ENCODE results near the gene KCNJ9. TPM values are rescaled to one million over a fixed set of nuclear protein-coding genes. Genes with fewer than 3 reads are reported as not detected.

Gene KCNJ9
- total RNA-seq, 1 experiment from 2014 or later = 0.09 TPM

- H3K27me3 Mint-ChIP-seq (ENCODE audit: low read depth) = peaks cover 85% of the 10 kb centered on the region
- no peak overlapping the region for H2BK120ac ChIP-seq (ENCODE audit: low read depth, low read length, poor library complexity, severe bottlenecking)
- no peak overlapping the region for H4K5ac ChIP-seq (ENCODE audit: insufficient read length, low read depth, low read length)
- no peak overlapping the region for H3K23ac ChIP-seq (ENCODE audit: insufficient read length, low read depth, low read length)
- no peak overlapping the region for H4K8ac ChIP-seq (replicated peaks; ENCODE audit: insufficient read length, low read depth, low read length)
- H3K56ac ChIP-seq (ENCODE audit: insufficient read length, low read depth, low read length) = no peak overlapping the region
- no peak for TF ChIP-seq CTCF (conservative IDR thresholded peaks at IDR 0.05)
- no peaks in the 10 kb centered on the region for H3K23me2 ChIP-seq (ENCODE audit: insufficient read length, low read depth, low read length, poor library complexity, severe bottlenecking)
- H2BK12ac ChIP-seq (ENCODE audit: insufficient read length, low read depth, low read length) = no peak overlapping the region
- H2BK20ac ChIP-seq (ENCODE audit: low read depth, low read length, poor library complexity, severe bottlenecking) = no peak overlapping the region
- H3K4me1 ChIP-seq (ENCODE audit: insufficient read depth, low read length) = 0 out of 2 replicates have a peak, but pooled peaks cover 2% of the 10 kb centered on the region
- no peak overlapping the region for H4K91ac ChIP-seq (ENCODE audit: insufficient read length, low read depth, low read length)
- H3K9me3 Mint-ChIP-seq = no peaks in the 10 kb centered on the region; a peak in 1 of 5 replicates
- no peaks in the 10 kb centered on the region for H3K9me3 ChIP-seq (ENCODE audit: control insufficient read depth, low read depth, low read length)
- DNase-seq = no peak
- no peak overlapping the region for H3K4me2 ChIP-seq (ENCODE audit: insufficient read depth, insufficient read length, low read length)
- no peaks in the 10 kb centered on the region for H3K79me2 ChIP-seq (ENCODE audit: insufficient read depth, low read length)
- H3K4me1 Mint-ChIP-seq = peaks cover 4 to 6% of the 10 kb centered on the region in 2 experiments; a peak in 3 of 4 replicates
- H3K36me3 Mint-ChIP-seq (ENCODE audit: insufficient read depth in 1 of 3, low read depth in 3 of 3) = peaks cover 0 to 4% (median 3%) of the 10 kb centered on the region in 3 experiments; a peak in 3 of 7 replicates
- H2BK5ac ChIP-seq (ENCODE audit: insufficient read length, low read length) = no peak overlapping the region
- H3K4ac ChIP-seq (ENCODE audit: low read depth, low read length) = no peak overlapping the region
- H3K79me1 ChIP-seq (ENCODE audit: insufficient read depth, low read depth, low read length, poor library complexity, severe bottlenecking) = no peaks in the 10 kb centered on the region
- H3K27ac Mint-ChIP-seq = no peak overlapping the region
- no peak overlapping the region for H3T11ph ChIP-seq (ENCODE audit: low read length)
- H3K27me3 ChIP-seq (ENCODE audit: insufficient read depth, low read length) = peaks cover 7% of the 10 kb centered on the region; the same call in 1 of the 2 replicates
- no peak overlapping the region for H3K9ac ChIP-seq (ENCODE audit: extremely low read depth, insufficient read length, low read length)
- H2AFZ ChIP-seq (ENCODE audit: low read length) = no peak overlapping the region
- no peak overlapping the region for H3K18ac ChIP-seq (ENCODE audit: insufficient read length, low read depth, low read length)
- no CpG with 5 or more reads among the region's 4 CpGs for WGBS (ENCODE audit: extremely low coverage, insufficient read length, low lambda C conversion rate)
- H3K4me3 Mint-ChIP-seq = no peak overlapping the region
- no peak overlapping the region for H2AK5ac ChIP-seq (ENCODE audit: insufficient read length, low read length)
- no peak overlapping the region for H3K14ac ChIP-seq (ENCODE audit: insufficient read depth, low read length)
- H2BK15ac ChIP-seq (ENCODE audit: low read depth, low read length) = no peak overlapping the region
- H4K20me1 ChIP-seq (ENCODE audit: control insufficient read depth, insufficient read depth, insufficient read length) = no peaks in the 10 kb centered on the region
- no peak overlapping the region for H3K27ac ChIP-seq (ENCODE audit: insufficient read length, low read depth, low read length)
These were observed 1.9 kb upstream of the KCNJ9 start for GRCh38 chr1:160079448-160079847.
